Skeletal muscle cell (primary cell): ENCODE measurements around the gene HESX1.

Experiments used
- DNase-seq: peaks from one replicate; pipeline ENCODE4 v3.0.0-alpha.2; 2010; ENCODE audit warnings: low read depth
- H3K4me3 ChIP-seq: 2 replicates; pipeline ENCODE4 v1.5.1; 2011; ENCODE audit warnings: low read depth, mild to moderate bottlenecking, control low read depth, low read length, moderate library complexity

HESX1 gene

DNA sequence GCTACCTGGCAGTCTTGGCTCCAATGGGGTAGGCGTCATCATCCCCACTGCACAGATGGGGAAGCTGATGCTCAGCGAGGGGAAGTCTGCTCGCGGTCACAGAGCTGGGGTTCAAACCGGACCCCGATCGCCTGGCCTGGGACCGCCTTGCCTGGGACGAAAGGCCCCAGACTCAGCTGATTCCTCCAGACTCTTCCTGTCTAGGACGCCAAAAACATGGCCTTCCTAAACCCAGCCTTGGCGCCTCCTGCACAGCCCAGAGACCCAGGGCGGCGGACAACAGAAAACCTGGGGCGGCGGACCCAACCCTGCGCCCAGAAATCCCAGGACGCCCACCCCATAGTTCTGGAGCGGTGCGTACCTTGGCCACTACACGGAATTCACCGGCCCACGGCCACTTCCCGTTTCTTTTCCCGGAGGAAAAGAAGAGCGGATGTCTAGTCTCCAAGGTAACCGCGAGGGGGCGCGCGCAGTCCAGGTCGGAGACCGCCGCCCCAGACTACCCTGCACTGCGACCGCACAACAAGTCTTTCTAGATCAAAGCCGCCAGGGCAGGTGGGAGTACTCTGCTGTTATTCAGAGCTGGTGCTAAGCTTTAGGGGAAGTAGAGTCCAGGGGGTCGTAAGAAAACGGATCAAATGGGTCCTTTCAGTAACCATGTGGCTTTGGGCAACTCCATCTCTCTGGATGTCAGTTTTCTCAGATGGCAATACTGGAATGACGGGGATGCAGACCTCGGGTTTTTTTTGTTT lies 29.7 kb downstream of the HESX1 start:
- DNase-seq, result no peak
- peak overlapping the region; percentile 53 for H3K4me3 ChIP-seq

DNA sequence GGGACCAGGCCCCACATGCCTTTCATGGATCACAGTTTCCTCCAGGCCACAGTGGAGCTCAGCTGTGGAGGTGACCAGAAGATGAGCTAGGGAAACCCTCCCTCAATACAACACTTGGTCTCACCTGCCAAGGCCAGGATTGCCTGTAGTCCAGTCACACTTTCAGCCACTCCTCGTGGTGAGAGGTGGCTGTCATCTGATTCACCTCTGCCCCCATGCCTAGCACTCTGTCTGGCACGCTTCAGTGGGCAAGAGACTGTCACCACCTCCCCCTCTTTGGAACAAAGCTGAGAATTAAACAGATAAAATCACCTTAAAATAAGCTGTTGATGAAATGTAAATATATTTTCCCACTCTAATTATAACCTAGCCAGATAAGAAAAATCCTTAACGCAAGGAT lies 30.7 kb downstream of the HESX1 start:
- H3K4me3 ChIP-seq, result no peak overlapping the region
- no peak for DNase-seq

DNA sequence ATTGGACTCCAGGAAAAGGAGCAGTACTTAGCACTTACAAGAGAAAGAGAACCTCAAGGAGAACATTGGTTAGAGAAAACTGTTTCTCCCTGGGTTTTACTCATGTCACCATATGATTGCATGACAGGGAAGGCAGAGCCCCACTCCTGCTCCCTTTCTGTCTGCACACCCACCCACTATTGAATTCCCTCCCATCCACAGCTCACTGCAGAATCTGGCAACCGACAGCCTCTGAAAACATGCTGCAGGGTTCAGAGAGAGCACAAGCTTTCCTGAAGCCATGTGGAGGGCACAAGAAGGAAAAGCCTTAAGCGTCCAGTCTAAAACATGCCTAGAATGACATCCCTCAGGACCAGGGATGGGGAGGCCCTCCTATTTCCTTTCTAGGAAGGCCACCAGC lies 31.6 kb downstream of the HESX1 start:
- no peak for DNase-seq
- no peak overlapping the region for H3K4me3 ChIP-seq

DNA sequence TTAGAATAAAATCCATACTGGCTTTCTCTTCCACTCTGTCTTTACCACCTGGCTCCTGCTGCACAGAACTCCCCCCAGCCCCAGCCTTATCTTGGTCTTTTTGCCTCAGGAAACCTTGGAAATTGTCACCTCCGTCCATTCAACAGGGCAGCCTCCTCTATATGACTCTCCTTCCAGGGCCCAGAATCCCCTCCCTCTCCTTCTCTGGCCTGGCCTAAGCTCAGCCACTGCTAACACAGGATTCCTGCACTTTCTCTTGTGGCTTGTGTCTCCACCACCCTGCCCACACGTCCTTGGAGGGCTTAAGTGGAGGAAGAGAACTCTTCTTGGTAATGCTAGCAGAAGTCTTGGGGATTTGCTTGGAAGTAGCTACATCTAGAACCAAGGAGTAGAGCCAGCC lies 33.1 kb downstream of the HESX1 start:
- DNase-seq, result no peak
- H3K4me3 ChIP-seq, result no peak overlapping the region

DNA sequence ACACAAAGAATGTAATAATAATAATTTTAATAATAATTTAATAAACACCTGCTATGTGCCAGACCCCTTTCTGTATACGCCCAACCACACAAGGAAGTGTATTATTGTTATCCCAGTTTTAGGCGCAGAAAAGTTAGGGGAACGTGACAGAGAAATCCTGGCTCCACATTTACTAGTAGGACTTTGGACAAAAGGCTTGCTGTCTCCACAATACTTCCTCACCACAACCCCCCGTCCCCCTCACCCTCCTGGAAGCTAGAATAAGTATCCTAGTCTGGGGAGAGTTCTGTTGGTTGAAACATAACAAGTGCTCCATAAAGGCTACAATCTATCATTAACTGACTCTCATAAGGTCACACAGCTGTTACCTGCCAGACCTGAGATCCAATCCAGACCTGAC lies 34.1 kb downstream of the HESX1 start:
- H3K4me3 ChIP-seq, result peak overlapping the region; percentile 10
- no peak for DNase-seq

DNA sequence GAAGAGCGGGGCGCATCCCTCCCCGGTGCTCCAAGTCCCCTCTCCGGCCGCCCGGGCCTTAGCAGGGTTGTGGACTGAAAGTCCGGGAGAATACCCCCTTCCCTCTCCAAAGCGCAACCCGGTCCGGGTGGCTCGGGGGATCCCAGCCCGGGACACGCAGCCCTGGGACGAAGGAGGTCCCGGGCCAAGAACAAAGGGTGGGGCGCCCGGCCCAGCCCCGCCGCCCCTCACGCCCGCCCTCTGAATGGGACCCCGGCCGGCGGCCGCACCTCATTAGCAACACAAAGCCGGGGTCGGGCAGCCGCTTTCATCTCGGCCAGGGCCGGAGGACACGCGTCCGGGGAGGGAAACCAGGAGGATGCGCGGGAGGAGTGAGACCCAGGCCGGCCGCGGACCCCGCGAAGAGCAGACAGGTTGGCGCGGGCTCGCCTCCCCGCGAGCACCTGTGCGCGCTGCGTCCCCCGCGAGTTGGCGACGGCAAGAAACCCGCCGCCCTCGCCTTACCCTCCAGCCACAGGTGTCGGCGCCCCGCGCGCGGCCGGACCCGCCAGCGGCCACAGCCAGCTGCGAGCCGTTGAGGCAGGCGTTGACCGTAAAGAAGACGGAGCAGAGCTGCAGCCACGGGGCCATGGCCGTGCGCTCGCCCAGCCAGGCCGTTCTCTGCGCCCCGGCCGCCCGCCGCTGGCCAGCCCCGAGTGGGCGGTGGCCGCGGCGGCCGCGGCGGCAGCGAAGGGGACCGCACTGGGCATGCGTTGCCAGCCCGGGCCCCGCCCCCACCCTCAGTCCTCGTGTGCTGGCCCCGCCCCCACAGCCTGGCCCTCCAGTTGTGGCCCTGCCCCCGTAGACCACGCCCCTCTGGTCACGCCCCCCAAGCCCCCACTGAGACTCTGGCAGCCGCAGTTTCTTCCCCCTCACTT lies 34.9 kb downstream of the HESX1 start, which contains the start of gene IL17RD:
Gene IL17RD, minus strand, starts transcription at position 697 of the 917 bp plus-strand sequence. Its CDS starts 67 bp downstream, at position 630.
- peak within 1 kb of the TSS; percentile 65 for H3K4me3 ChIP-seq
- DNase-seq, result peak; percentile 31

DNA sequence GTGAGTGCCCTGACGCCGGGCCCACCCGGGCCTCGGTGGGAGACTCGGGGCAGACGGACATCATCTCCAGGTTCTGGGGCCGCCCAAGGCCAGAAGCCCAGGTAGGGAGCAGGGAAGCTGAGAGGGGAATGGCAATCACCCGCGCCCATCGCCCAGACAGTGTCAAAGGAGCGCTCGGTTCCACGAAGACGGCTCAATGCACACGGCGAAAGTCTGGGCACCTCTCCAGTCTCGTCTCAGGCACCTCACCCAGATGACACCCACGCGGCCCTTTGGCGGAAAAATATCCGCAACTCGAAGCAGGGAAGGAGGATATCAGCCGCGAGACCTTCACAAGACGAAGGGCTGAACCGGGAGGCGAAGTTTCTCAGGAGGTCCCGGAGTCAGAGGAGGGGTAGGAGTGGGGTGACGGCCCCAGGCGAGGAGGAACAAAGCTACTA lies 35.5 kb downstream of the HESX1 start:
- peak overlapping the region; percentile 65 for H3K4me3 ChIP-seq
- no peak for DNase-seq

DNA sequence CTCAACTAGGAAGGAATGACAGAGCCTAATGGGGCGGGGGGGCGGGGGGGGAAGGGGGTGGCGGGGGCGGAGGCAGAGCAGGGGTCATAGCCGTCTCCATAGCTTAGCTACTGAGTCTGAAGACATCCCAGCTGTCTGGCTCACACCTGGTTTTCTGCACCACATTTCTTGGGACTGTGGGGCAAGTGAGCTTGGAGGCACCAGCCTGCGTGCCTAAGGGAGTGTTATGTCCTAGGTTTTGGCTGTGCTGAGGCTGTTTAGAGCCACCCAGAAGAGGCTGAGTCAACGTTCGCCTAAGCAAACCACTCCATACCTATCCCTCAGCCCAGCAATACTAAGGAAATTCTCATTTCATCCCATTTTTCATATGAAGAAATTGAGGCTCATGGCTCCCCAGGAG lies 36.0 kb downstream of the HESX1 start:
- DNase-seq, result no peak
- peak overlapping the region; percentile 65 for H3K4me3 ChIP-seq

DNA sequence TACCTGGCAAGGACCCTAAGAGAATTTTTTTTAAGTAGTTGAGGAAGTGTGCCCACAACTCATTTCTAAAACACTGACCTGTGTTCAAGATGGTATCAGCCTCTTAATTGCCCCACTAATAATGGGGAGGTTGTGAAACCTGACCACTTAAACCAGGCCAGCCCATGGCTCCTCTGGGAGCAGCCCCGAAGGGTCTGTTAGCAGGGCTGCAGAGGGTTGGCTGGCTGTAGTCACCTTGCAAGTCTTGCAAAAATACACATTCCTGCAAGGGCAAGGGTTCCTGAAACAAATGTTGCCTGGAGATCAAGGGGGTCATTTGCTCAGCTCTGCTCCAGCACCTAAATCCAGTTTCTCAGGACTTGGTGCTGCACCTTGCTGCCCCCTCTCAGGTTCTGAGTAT lies 37.9 kb downstream of the HESX1 start:
- no peak overlapping the region for H3K4me3 ChIP-seq
- no peak for DNase-seq

DNA sequence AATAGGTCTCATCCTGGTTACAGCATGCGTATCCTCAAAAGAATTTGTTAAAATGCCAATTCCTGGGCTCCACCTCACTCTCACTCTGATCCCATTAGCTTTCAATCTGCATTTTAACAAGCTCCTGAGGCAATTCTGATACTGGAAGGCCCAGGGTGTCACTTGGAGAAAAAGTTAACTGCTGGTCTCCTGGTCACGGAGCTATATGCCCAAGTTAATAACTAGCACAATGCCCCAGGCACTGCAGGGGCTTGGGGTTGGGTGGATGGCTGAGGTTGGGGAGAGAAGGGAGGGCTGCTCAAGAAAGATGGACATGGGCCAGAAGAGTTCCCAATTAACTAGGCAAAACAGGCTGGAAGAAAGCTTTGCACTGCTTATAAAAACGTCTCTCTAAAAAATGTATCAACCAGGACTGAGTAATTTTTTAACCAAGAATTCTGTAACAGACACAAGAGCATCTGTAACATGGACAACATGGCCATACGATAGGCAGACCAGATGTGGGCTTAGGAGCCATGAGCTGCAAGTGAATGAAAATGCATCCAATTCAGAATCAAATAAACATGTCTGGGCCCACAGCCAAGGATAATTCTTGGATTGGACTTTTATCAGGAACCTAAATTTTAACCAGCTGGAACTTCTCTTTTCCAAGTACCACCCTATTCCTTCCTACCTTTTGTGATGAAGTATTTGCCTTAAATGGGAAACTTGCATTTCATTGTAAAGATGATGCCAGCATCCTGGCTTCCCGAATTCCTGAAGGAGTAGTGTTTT lies 38.8 kb downstream of the HESX1 start:
- no peak for DNase-seq
- no peak overlapping the region for H3K4me3 ChIP-seq

DNA sequence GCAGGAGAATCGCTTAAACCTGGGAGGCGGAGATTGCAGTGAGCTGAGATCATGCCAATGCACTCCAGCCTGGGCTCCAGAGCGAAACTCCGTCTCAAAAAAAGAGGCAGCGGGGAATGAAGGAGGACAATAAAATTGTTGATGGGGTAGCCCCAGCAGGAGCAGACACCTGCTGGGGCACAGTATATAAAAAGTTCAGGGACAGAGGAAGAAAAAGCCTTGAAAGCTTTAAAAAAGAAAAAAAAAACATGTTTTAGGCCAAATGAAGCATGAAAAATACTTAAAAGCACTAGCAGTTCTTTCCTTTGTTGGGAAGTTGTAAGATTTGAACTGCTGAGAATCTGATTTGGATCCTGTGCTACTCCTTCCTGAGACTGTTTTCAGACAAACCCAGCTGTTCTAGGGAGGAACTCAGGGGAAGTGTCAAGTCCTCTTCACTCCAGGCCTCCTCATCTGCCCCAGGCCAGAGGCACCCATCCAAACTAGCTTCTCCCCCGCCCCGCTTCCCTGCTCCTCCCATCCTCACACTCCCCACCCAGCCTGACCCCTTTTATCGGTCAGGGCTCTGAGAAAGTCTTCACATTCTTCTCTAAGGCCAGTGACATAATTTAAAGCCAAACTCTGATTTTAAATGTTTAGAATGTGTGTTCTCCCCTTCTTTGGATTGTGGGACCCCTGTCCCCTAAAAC lies 39.6 kb downstream of the HESX1 start:
- DNase-seq, result no peak
- no peak overlapping the region for H3K4me3 ChIP-seq

DNA sequence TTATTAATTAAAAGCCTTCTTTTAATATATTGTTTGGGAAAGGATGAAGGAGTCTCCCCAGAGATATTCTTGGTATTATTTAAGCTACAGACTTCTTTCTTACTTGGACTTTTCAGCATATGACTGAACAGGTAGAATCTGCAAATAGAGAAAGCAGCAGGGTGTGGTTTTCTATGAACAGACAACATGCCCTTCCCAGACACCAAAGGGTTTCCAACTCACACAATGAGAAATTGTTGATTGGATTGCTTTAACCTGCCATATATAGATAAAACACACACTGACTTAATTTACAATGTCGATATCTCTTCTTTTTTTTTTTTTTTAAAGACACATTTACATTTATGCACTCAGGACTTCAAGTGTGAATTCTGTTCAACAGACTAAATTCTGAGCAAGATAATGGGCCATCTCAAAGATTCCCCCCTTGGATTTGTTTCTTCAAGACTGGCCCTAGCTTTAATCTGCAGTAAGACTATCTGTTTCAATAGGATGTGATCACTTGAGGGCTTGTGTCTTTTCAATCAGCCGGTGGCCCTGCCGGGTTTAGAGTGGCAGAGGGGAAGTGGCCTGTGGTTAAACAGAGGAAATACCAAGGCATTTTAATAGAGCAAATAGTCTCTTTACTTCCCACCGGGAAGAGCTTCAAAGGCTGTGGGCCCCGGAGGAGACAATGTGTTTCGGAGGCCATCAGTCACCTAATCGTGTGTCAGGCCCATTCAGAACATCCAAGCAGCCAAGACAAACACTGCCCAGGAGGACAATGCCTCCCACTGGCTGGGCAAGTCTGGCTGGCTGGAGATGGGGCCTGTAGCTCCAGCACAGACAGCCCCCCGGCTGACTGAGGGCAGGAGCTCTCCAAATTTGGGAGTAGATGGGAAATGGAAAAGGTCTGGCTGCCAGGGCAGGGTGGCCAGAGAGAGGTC lies 40.7 kb downstream of the HESX1 start:
- no peak for DNase-seq
- no peak overlapping the region for H3K4me3 ChIP-seq

DNA sequence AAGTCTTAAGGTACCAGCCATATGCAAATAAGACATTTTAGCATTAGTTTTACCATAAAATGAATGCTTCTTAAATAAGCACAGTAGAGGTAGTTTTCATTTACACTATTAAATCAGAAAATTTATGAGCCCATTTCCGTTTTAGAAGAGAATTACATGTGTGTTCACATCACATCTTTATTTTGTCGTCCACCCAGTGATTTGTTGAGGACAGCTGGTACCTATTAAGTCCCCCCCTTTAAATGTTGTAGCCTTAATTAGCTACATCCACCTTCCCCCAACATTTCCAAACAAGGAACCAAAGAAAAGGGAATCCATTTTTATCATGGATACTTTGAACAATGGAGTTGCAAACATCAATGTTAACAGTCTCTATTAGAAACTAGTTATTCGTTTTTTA lies 41.5 kb downstream of the HESX1 start:
- DNase-seq, result no peak
- H3K4me3 ChIP-seq, result no peak overlapping the region

DNA sequence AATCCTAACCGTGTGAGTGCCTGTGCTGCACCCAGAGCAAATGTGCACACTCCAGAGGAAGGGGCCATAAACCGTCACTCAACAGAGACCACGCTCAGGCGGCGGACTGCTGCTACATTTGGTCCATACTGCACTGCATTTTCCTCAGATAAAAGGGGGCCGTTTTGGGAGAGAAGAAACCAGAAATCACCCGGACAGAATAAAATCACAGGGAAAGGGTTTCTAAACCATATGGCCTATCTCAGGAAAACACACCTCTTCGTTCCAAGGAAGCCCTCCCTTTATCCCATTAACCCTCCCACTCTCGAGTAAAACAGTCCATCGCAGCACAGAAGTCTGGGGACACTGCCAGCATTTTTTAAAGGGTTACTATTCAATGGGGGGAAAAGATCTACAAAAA lies 42.2 kb downstream of the HESX1 start:
- no peak overlapping the region for H3K4me3 ChIP-seq

DNA sequence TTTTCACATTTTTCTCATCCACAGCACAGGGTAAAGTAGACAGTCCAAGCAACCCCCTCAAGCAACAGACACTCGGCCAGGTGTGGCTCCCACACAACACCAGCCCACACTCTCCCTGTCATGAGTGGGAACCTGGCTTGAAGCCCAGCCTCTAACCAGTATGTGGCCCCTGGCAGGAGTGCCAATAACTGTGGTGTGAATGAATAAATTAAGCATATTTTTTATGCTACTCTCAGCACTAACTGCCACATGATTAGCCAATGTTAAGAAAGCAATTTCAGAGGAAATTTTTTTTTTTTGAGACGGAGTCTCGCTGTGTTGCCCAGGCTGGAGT lies 44.5 kb downstream of the HESX1 start:
- DNase-seq, result no peak
- no peak overlapping the region for H3K4me3 ChIP-seq

More for the DNA sequence above, 42.2 kb downstream of the HESX1 start:
- no peak for DNase-seq

DNA sequence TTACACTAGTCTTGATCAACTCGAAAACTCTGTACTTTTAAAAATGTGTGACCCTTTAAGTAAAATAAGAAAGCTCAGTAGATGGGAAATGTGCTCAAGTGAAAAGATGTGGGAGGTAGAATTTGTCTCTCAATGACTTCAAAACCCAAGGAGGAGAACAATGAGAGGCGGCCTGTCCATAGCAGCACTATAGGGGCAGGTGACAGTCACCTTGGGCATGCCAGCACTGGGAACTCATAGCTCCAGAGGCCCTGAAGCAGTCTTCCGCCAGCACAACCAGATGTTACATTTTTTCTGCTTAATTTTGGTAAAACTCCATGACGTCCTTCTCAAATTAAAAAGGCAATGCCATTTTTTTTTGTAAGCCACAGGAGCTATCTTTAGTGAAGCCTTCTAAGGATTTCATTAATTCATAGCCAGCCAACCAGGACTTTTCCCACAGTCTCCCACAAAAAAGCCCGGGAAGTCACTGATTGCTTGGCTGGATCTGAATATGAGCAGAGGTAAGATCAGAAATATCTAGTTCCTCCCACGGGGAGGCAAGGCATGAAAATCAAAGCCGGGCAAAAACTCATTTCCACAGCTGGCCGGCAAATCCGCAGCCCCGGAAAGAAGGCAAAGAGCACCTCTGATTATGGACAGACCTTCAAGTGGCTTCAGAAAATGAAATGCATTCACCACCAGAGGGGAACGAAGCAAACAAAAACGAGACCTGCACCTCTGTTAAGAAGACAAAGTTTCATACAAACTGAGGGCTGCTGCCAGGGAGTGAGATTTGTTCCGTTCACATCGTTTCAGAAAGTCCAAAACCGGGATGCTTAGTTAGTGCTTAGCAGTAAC lies 45.1 kb downstream of the HESX1 start:
- no peak overlapping the region for H3K4me3 ChIP-seq
- DNase-seq, result no peak
